Heart left ventricle (tissue), 16 donors: ENCODE results near the gene MT1A. TPM values are rescaled to one million over a fixed set of nuclear protein-coding genes. Genes with fewer than 3 reads are reported as not detected.

Experiments used
- ATAC-seq, 4 donors: fragments of 200-7000 bp; cut with Tn5 transposase; one replicate each; pipeline ENCODE4 v1.9.1; 2020 to 2022; ENCODE audit warnings: moderate library complexity in 4 of 4, mild to moderate bottlenecking in 3 of 4, moderate number of reproducible peaks in 1 of 4
- DNase-seq, 5 donors: peaks; one replicate each; pipeline ENCODE4 v3.0.0-alpha.2; 2020
- H3K27ac ChIP-seq, 12 donors: fragments of 200-600 bp; sonication (generic) in 4 of 12; one replicate each; pipeline versions ENCODE4 v1.5.0 to v1.8.0; 2016 to 2022; ENCODE audit warnings: mild to moderate bottlenecking in 2 of 12
- H3K27me3 ChIP-seq, 9 donors: fragments of 200-600 bp; sonication (generic) in 2 of 9; one replicate each; pipeline versions ENCODE4 v1.5.1 to v1.8.0; 2016 to 2022; ENCODE audit warnings: mild to moderate bottlenecking in 3 of 9
- H3K36me3 ChIP-seq, 9 donors: fragments of 200-600 bp; sonication (generic) in 2 of 9; one replicate each; pipeline versions ENCODE4 v1.5.0 to v1.8.0; 2018 to 2022; ENCODE audit warnings: mild to moderate bottlenecking in 2 of 9
- H3K4me1 ChIP-seq, 12 donors: fragments of 200-600 bp; sonication (generic) in 4 of 12; one replicate each; pipeline versions ENCODE4 v1.5.0 to v1.8.0; 2016 to 2022; ENCODE audit warnings: mild to moderate bottlenecking in 3 of 12
- H3K4me3 ChIP-seq, 12 donors: fragments of 200-600 bp; sonication (generic) in 4 of 12; one replicate each; pipeline versions ENCODE4 v1.5.0 to v1.8.0; 2017 to 2022; ENCODE audit warnings: mild to moderate bottlenecking in 9 of 12, moderate library complexity in 4 of 12
- H3K9me3 ChIP-seq, 12 donors: fragments of 200-600 bp; sonication (generic) in 4 of 12; one replicate each; pipeline versions ENCODE4 v1.5.0 to v1.8.0; 2016 to 2022; ENCODE audit warnings: mild to moderate bottlenecking in 1 of 12
- CTCF ChIP-seq, 12 donors: fragments of 200-600 bp; sonication (generic) in 4 of 12; IDR thresholded peaks; one replicate each; pipeline versions ENCODE4 v1.5.0 to v1.8.0; 2018 to 2022; ENCODE audit warnings: antibody characterized with exemption in 12 of 12, mild to moderate bottlenecking in 5 of 12
- POLR2A ChIP-seq, 2 donors: fragments of 450-650 bp; IDR thresholded peaks; one replicate each; pipeline ENCODE4 v1.6.1; 2017; ENCODE audit warnings: antibody characterized with exemption in 2 of 2, mild to moderate bottlenecking in 2 of 2, moderate library complexity in 2 of 2
- WGBS, 4 donors: extraction: QIAGEN DNeasy Blood & Tissue Kit in 2 of 4; methylation state at CpG; one replicate each; pipeline versions ENCODE4 v1.1.5 to v1.1.7; 2013 to 2018; 5-methylcytosine and 5-hydroxymethylcytosine counted together
- intact Hi-C, 10 donors: fragments of 100-400 bp; cut with DNase I; formaldehyde crosslinking; loops; one replicate each; pipeline versions ENCODE4 v1.11.1 to v1.14.2; 2022
- polyA plus RNA-seq, 2 donors: library from polyadenylated mRNA; stranded (reverse); fragments of 200-250 nt; gene quantifications; one replicate each; pipeline ENCODE4 v1.2.3, GENCODE V29; 2013
- total RNA-seq, 9 donors: library from RNA; depleted of rRNA in 2 of 9; stranded (reverse); fragments of >200 nt in 2 of 9; fragmentation: NEBNext Ultra II Directional in 3 of 9; extraction: Animal tissue kit (Norgen Biotek cat#: 25700) in 3 of 9; gene quantifications; one replicate each; pipeline versions ENCODE4 v1.1.0 to v1.2.4, GENCODE V29; 2016 to 2023
- donor health status: ischemic (EF 13 %, LVEDD 7.1; RV severe dilation, severe dysfunction).
- donor health status: healthy with polysubstance abuse.
- donor health status: DM: no; HTN: yes; CAD: no.
- donor health status: DM: no; HTN: no; CAD: no.
- donor health status: ischemic (EF 25% LVEDD 6.9; RV normal size, moderate dysfunction).
- donor health status: ischemic (EF 25% LVEDD 5.7; RV mildly dilated, moderate dysfunction).
- donor health status: healthy.
- donor health status: DM: yes; HTN: yes; CAD: no.
- donor health status: ischemic (EF 35%, LVEDD 5.7; RV mildly dilated, moderate dysfunction).
- donor health status: nonischemic (EF 11% LVEDD 7.7; RV severe dilation, severe dysfunction).
- donor health status: DM: yes; HTN: yes; CAD: no.
- donor health status: PGD.
- donor health status: ischemic (EF 29% LVEDD 5.4; RV normal size, mild dysfunction).
- donor health status: nonischemic (EF 23%, LVEDD 6.1; RV moderate dilation, normal function).

The MT1A gene
- total and polyA plus RNA-seq, 11 donors, result 0.92 to 43.3 (median 4.0) TPM

GRCh38 chr16:56614549-56614991 is 23.9 kb upstream of the MT1A start:
- ATAC-seq, result no peak
- TF ChIP-seq CTCF (IDR thresholded peaks at IDR 0.05) (no peak), POLR2A (IDR thresholded peaks at IDR 0.05) (no peak)
- intact Hi-C loops, result no loop called here

GRCh38 chr16:56615353-56615752 is 23.1 kb upstream of the MT1A start:
- TF ChIP-seq CTCF (IDR thresholded peaks at IDR 0.05) (no peak), POLR2A (IDR thresholded peaks at IDR 0.05) (no peak)
- intact Hi-C loops, result no loop called here
- WGBS, 4 donors, result 93 to 97% (median 95%) methylated on average over 3 of the region's 3 CpGs

More at GRCh38 chr16:56614549-56614991, 23.9 kb upstream of the MT1A start:
- peaks cover 9 to 56% (median 39%) of the 10 kb centered on the region in 12 donors for H3K4me1 ChIP-seq
- DNase-seq, result no peak
- H3K36me3 ChIP-seq, result no peaks in the 10 kb centered on the region
- no peak overlapping the region for H3K27ac ChIP-seq
- H3K9me3 ChIP-seq, result no peaks in the 10 kb centered on the region
- H3K27me3 ChIP-seq, result peaks cover 0 to 11% (median 0%) of the 10 kb centered on the region in 9 donors
- no peak overlapping the region for H3K4me3 ChIP-seq

GRCh38 chr16:56616608-56617211 is 21.8 kb upstream of the MT1A start:
- intact Hi-C loops, result no loop called here
- H3K9me3 ChIP-seq, result no peaks in the 10 kb centered on the region
- WGBS, 4 donors, result 48 to 59% (median 53%) methylated on average over 23 of the region's 23 CpGs
- DNase-seq, result peak in 1 of 5 donors; percentile 13
- peaks cover 0 to 36% (median 17%) of the 10 kb centered on the region in 12 donors for H3K4me1 ChIP-seq
- peak overlapping the region; percentile 20 to 86 (median 70) for H3K27ac ChIP-seq
- no peak for TF ChIP-seq POLR2A (IDR thresholded peaks at IDR 0.05)
- TF ChIP-seq CTCF (IDR thresholded peaks at IDR 0.05), result no peak
- H3K36me3 ChIP-seq, result no peaks in the 10 kb centered on the region
- H3K4me3 ChIP-seq, result peak overlapping the region; percentile 5 to 63 (median 53)
- ATAC-seq, result peak in 2 of 4 donors; percentile 3 to 21
- H3K27me3 ChIP-seq, result peaks cover 0 to 11% (median 0%) of the 10 kb centered on the region in 9 donors

More at GRCh38 chr16:56615353-56615752, 23.1 kb upstream of the MT1A start:
- Histone ChIP-seq H3K27me3 (peaks cover 0 to 11% (median 0%) of the 10 kb centered on the region in 9 donors), H3K27ac (no peak overlapping the region), H3K36me3 (no peaks in the 10 kb centered on the region), H3K4me3 (no peak overlapping the region), H3K4me1 (peaks cover 5 to 49% (median 31%) of the 10 kb centered on the region in 12 donors), H3K9me3 (no peaks in the 10 kb centered on the region)
- no peak for ATAC-seq
- DNase-seq, result no peak

GRCh38 chr16:56617212-56618085 is 21.0 kb upstream of the MT1A start:
- TF ChIP-seq POLR2A (IDR thresholded peaks at IDR 0.05) (peak in 1 of 2 donors; percentile 57), CTCF (IDR thresholded peaks at IDR 0.05) (no peak)
- Histone ChIP-seq H3K4me1 (peaks cover 0 to 35% (median 14%) of the 10 kb centered on the region in 12 donors), H3K9me3 (no peaks in the 10 kb centered on the region), H3K4me3 (peak overlapping the region; percentile 5 to 63 (median 53)), H3K27me3 (peaks cover 0 to 11% (median 0%) of the 10 kb centered on the region in 9 donors), H3K36me3 (no peaks in the 10 kb centered on the region), H3K27ac (peak overlapping the region; percentile 20 to 86 (median 70))
- ATAC-seq (peak; percentile 93 to 97 (median 96)), DNase-seq (peak; percentile 82 to 93 (median 90))
- intact Hi-C loops, result no loop called here
- 3 to 5% (median 4%) methylated on average over 29 to 41 of the region's 41 CpGs for WGBS, 4 donors
